Measurements from ENCODE around the gene PRKAB2. TPM values are rescaled to one million over a fixed set of nuclear protein-coding genes. Genes with fewer than 3 reads are reported as not detected.

Gene PRKAB2
- total and polyA plus RNA-seq, 2 donors (not counting 1 experiment from before 2014, with no cell fraction given): 8.4 to 17.1 TPM

GRCh38 chr1:147214842-147215539 is 42.7 kb upstream of the PRKAB2 start:
- Histone ChIP-seq H3K4me2 (replicated peaks; ENCODE audit: low read depth, low read length, poor library complexity, severe bottlenecking) (peak overlapping the region; percentile 29), H3K9ac (ENCODE audit: low read length) (no peak overlapping the region), H2AFZ (ENCODE audit: insufficient read depth, low read depth, low read length, poor library complexity, severe bottlenecking) (no peak overlapping the region), H3K27me3 (replicated peaks in 1 of 4; ENCODE audit: control extremely low read depth in 1 of 4, control insufficient read depth in 3 of 4, insufficient read depth in 4 of 4, low read length in 3 of 4) (no peaks in the 10 kb centered on the region), H3K27ac (ENCODE audit: low read length in 2 of 2) (no peak overlapping the region), H3K9me3 (ENCODE audit: control extremely low read depth in 1 of 3, control insufficient read depth in 2 of 3, insufficient read depth in 1 of 3, low read length in 2 of 3) (no peaks in the 10 kb centered on the region), H3K4me3 (ENCODE audit: control extremely low read depth in 1 of 5, extremely low read depth in 1 of 5, insufficient read depth in 1 of 5, low read depth in 2 of 5, low read length in 4 of 5) (no peak overlapping the region), H3K79me2 (ENCODE audit: control insufficient read depth, insufficient read depth, low read length) (peaks cover 11% of the 10 kb centered on the region), H3K4me1 (ENCODE audit: control insufficient read depth in 2 of 2, insufficient read depth in 2 of 2, low read length in 2 of 2) (peaks cover 11 to 24% of the 10 kb centered on the region in 2 donors), H3K36me3 (replicated peaks in 1 of 2; ENCODE audit: control extremely low read depth in 1 of 2, control insufficient read depth in 1 of 2, extremely low read depth in 1 of 2, insufficient read depth in 2 of 2, low read length in 1 of 2) (peaks cover 0 to 2% of the 10 kb centered on the region in 2 experiments), H4K20me1 (ENCODE audit: control insufficient read depth, insufficient read depth, low read length, poor library complexity, severe bottlenecking) (no peaks in the 10 kb centered on the region)
- Mint-ChIP-seq H3K4me3 (no peak overlapping the region), H3K9me3 (ENCODE audit: insufficient read depth) (no peaks in the 10 kb centered on the region), H3K4me1 (peaks cover 27% of the 10 kb centered on the region), H3K27me3 (no peaks in the 10 kb centered on the region), H3K27ac (no peak overlapping the region)
- TF ChIP-seq EZH2 (IDR thresholded peaks at IDR 0.05; ENCODE audit: borderline replicate concordance, insufficient read depth, low read depth, low read length, poor library complexity, severe bottlenecking) (no peak), CTCF (IDR thresholded peaks at IDR 0.05) (no peak)
- ATAC-seq (ENCODE audit: low read depth): no peak
- no peak for DNase-seq
- intact Hi-C loops (cut with micrococcal nuclease): no loop called here
- CTCF ChIA-PET: no interaction called here
- POLR2A ChIA-PET: no interaction called here

GRCh38 chr1:147214325-147214724 is 42.1 kb upstream of the PRKAB2 start:
- Histone ChIP-seq H3K4me1 (ENCODE audit: control insufficient read depth in 2 of 2, insufficient read depth in 2 of 2, low read length in 2 of 2) (peaks cover 11 to 24% of the 10 kb centered on the region in 2 donors), H3K27me3 (replicated peaks in 1 of 4; ENCODE audit: control extremely low read depth in 1 of 4, control insufficient read depth in 3 of 4, insufficient read depth in 4 of 4, low read length in 3 of 4) (no peaks in the 10 kb centered on the region), H3K36me3 (replicated peaks in 1 of 2; ENCODE audit: control extremely low read depth in 1 of 2, control insufficient read depth in 1 of 2, extremely low read depth in 1 of 2, insufficient read depth in 2 of 2, low read length in 1 of 2) (peaks cover 0 to 2% of the 10 kb centered on the region in 2 experiments), H4K20me1 (ENCODE audit: control insufficient read depth, insufficient read depth, low read length, poor library complexity, severe bottlenecking) (no peaks in the 10 kb centered on the region), H3K27ac (ENCODE audit: low read length in 2 of 2) (no peak overlapping the region), H3K9ac (ENCODE audit: low read length) (no peak overlapping the region), H3K4me3 (ENCODE audit: control extremely low read depth in 1 of 5, extremely low read depth in 1 of 5, insufficient read depth in 1 of 5, low read depth in 2 of 5, low read length in 4 of 5) (no peak overlapping the region), H3K4me2 (replicated peaks; ENCODE audit: low read depth, low read length, poor library complexity, severe bottlenecking) (peak overlapping the region; percentile 29), H3K79me2 (ENCODE audit: control insufficient read depth, insufficient read depth, low read length) (peaks cover 11% of the 10 kb centered on the region), H2AFZ (ENCODE audit: insufficient read depth, low read depth, low read length, poor library complexity, severe bottlenecking) (no peak overlapping the region), H3K9me3 (ENCODE audit: control extremely low read depth in 1 of 3, control insufficient read depth in 2 of 3, insufficient read depth in 1 of 3, low read length in 2 of 3) (no peaks in the 10 kb centered on the region)
- ChIA-PET POLR2A (no interaction called here), CTCF (no interaction called here)
- peak; percentile 39 for ATAC-seq (ENCODE audit: low read depth)
- H3K4me3 Mint-ChIP-seq: peak overlapping the region; percentile 57
- no peaks in the 10 kb centered on the region for H3K27me3 Mint-ChIP-seq
- peaks cover 27% of the 10 kb centered on the region for H3K4me1 Mint-ChIP-seq
- peak overlapping the region; percentile 43 for H3K27ac Mint-ChIP-seq
- intact Hi-C loops (cut with micrococcal nuclease): no loop called here
- H3K9me3 Mint-ChIP-seq (ENCODE audit: insufficient read depth): no peaks in the 10 kb centered on the region
- TF ChIP-seq EZH2 (IDR thresholded peaks at IDR 0.05; ENCODE audit: borderline replicate concordance, insufficient read depth, low read depth, low read length, poor library complexity, severe bottlenecking): no peak
- no peak for TF ChIP-seq CTCF (IDR thresholded peaks at IDR 0.05)
- DNase-seq: no peak
- 2% methylated on average over 3 of the region's 7 CpGs for WGBS (ENCODE audit: insufficient coverage)
